ENCODE results near the gene MGARP. TPM values are rescaled to one million over a fixed set of nuclear protein-coding genes. Genes with fewer than 3 reads are reported as not detected.
"Not testable (repeated sequence)": the region's sequence is repeated elsewhere in the genome, so short reads cannot be mapped to it uniquely, and the experiment has no call there.

Gene MGARP
- polyA plus RNA-seq, 1 donor = 0.38 TPM

DNA sequence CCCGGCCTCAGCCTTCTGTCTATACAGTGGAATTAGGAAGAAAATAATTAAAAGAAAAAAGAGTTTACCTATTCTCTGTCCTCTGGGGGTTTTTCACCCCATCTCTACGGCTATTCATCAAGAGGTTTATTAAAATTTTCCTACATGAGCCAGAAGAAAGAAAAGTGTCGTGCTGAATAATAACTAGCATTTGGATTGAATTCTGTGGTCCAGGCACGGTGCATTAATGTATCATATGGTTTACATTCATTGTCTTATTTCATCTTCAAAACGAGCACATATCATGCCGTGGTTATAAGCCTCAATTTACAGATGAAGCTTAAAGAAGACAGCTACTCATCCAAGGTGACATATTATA lies 15.9 kb upstream of the MGARP start:
- DNase-seq = no peak

DNA sequence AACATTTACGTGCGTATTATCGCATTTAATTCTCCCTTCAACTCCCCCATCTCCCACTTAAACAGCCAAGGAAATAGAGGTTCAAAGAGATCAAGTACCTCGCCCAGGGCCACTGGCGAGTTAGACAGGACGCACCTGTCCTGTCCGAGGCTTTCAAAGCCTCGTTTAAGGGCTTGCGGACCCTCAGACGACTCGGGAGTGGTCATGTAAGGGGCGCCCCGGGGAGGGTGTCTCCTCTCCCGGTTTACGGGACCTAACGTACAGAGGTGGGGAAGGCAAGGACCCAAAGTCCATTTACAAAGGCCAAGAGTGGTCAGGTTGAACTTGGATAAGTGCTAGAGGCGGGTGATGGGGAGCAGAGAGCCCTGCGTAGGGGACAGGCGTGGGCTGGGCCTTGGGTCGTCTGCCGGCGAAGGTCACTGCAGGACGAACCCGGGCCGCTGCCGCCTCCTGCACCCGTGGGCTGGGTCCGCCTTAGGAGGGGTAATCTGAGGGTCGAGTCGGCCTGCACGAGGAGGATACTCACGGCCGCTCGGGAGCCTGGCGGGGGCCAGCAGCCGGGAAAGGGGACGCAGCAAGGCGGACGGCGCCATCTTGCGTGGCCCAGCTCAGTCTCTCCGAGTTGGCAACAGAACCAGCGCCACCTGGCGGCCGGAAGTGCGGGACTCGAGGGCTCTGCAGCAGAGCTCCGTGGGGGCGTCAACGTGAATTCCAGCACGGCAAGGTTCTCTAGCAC lies 15.3 kb upstream of the MGARP start:
- DNase-seq = peak; percentile 96

DNA sequence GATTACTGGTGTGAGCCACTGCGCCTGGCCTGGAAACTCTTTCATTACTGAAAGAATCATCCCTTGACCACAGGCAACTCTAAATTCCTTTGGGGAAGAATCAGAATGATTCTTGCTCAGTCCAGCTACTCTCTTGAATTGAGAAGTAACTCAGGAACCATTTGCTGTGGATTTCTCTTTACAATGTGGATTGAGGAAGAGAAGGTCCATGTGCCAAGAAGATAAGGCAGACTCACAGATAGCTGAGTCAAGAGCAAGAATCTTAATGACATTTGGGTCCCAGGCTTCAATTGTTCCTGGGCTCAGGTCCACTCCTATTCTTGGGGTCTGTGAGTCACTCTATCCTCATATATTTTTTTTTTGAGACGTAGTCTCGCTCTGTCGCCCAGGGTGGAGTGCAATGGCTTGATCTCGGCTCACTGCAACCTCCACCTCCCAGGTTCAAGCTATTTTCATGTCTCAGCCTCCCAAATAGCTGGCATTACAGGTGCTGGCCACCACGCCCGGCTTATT lies 6.2 kb upstream of the MGARP start:
- no peak for DNase-seq

GRCh38 chr4:139282721-139283075 lies 2.7 kb upstream of the MGARP start:
- DNase-seq = no peak

DNA sequence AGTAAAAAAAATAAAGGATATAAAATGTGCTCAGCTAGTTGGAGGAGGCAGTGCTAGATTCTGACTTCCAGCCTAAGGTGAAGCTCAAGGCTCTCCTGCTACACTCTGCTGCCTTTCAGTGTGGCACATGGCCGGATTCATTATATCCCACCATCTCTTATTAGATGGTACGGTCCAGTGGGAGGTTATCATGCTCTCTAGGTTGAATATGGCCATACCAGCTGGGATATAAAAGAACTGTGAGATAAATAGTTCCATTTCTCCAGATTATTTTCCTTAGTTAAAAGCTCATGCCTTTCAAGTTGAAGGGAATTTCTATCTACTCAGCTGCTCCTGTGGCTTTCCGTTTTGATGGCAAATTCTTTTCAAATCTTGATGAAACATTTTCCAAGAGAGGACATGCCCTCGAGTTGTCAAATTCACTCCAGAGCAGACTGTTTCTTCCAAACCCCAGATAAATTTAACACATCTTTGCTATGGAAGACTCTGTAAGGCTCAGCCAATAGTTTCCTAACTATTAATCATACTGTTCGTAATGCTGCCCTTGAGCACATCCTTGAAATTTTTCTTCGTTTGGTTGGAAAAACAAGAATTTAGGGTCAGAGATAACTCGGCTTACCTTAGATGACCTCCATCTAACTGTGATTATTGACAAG lies 2.2 kb upstream of the MGARP start:
- no peak for DNase-seq

DNA sequence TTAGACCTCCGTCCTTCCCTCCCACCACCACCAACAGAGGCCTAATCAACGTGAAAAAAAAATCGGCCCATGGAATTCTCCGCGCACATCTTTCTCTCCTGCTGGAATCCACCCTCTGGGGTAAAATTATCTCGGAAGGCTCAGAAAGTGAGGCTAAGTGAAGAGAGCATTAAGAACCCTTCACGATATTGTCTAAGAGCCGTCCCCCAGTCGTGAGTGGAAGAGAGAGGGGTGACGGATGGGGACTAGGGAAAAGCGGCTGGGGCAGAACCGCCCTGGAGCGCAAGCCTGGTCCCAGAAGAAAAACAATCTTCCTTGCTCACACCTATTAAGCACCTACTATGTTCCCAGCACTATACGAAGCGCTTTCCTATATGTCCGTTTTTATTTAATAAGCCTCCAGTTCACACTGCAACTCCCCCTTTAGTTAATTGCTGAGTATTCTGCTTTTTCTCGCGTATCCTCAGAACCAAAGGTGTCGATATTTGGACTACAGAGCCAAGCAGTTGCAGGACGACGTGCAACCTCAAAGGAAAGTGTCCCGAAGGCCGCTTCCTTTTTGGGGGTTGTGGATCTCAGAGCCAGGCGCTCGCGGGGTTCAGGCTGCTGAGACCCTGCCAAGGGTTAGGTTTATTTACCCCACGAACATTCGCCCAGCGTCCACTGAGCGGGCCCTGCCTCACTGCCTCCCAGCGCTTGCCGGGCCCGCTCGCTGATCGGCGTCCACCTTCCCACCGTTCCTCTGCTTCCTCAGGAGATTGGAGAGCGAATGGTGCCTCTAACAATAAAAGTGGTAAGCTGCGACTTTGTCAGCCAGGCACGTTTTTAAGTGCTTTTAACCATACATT lies 889 bp downstream of the MGARP start:
- no peak for DNase-seq

DNA sequence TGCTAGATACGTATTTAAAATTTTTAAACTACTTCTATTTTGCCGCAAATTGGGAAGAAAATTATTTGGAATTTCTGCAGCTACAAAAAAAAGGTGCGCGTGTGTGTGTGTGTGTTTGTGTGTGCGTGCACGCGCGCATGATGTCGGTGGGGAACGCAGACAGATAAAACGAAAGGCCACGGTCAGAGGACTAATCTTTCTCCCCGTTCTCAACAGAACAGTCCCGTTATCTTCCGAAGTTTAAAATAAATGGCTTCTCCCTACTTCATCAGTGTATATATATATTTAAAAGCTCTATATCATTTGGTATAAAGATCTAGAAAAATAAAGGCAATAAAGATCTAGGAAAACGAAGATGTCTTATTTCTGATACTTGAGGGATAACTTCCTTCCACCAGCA lies 1.5 kb downstream of the MGARP start:
- peak; percentile 24 for DNase-seq

- DNase-seq = no peak
These were observed 4.7 kb downstream of the MGARP start for GRCh38 chr4:139275281-139275735.

GRCh38 chr4:139274790-139275189 lies 5.2 kb downstream of the MGARP start:
- no peak for DNase-seq

DNA sequence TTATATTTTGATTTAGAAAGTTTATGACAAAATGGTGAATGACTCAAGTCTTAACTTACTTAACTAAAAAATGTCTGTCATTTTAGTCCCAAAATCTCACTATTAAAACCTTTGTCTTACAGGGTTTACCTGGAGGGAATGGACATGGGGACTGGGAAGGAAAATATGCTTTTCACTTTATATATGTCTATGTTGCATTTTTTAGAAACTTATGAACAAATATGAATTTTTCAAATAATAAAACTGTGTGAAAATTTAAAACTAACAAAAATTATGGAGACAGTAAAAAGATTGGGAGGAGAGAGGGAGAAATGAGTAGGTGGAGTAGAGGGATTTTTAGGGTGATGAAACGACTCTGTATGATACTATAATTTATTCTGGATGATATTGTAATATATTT lies 6.2 kb downstream of the MGARP start:
- no peak for DNase-seq

DNA sequence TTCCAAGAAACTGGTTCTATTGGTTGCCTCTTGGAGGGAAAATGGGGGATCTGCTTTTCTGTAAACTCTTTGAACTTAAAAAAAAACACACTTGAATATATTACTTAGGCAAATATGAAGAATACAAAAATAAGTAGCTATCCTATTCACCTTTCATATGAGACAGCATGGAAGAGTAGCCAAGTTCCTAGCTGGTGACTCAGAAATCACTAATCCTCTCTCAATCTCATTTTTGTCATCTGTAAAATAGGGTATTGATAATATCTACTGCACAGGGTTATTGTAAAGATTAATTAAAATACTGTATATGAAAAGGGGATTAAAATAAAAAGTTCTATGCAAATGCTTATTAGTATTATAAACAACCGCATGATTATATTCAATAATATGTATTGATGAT lies 12.7 kb downstream of the MGARP start:
- no peak for DNase-seq

- DNase-seq = peak; percentile 57
These were observed 13.3 kb downstream of the MGARP start for GRCh38 chr4:139266583-139267257.

- DNase-seq = no peak
These were observed 13.8 kb downstream of the MGARP start for GRCh38 chr4:139266208-139266582.

DNA sequence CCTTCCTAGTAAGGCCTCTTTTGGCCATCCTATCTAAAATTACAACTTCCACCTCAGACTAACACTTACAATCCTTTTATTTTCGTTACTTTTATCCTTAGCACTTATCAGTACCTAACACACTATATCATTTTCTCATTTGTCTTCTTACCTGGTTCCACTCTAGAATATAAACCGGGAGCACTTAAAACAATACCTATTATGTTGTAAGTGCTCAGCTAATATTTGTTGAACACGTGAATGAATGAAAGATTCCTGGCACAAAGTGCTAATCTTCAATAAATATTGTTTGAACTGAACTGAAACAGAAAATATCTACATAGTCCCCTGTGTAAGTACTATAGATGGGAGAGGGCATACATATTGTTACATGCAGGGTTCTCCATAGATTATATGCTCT lies 14.4 kb downstream of the MGARP start:
- no peak for DNase-seq

DNA sequence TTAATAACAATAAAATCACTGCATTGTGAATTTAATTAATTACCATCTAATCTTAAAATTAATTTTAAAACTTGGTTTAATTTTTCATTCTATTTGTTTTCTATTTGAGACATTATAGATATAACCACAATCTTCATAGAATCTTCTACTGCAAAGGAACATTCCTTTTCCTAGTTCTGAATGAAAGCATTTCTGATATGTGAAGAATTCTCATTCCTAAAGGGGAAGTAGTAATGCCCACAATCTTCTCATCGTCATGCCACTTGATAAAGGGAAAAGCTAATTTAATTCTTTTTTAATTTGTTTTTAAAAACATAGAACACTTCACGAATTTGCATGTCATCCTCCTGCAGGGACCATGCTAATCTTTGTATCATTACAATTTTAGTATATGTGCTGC lies 23.7 kb downstream of the MGARP start:
- DNase-seq = no peak

DNA sequence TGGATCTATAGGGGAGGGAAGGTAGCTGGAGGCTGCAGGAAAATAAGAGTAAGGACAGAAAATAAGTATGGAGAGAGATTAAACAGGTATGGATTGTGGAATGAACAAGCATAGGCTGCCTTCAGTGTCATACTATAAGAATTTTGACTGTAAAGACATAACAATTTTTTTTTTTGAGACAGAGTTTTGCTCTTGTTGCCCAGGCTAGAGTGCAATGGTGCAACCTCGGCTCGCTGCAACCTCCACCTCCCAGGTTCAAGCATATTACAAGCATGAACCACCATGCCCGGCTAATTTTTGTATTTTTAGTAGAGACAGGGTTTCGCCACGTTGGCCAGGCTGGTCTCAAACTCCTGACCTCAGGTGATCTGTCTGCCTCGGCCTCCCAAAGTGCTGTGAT lies 24.4 kb downstream of the MGARP start:
- not testable (repeated sequence) for DNase-seq

- no peak for DNase-seq
These were observed 26.3 kb downstream of the MGARP start for GRCh38 chr4:139253713-139254112.

DNA sequence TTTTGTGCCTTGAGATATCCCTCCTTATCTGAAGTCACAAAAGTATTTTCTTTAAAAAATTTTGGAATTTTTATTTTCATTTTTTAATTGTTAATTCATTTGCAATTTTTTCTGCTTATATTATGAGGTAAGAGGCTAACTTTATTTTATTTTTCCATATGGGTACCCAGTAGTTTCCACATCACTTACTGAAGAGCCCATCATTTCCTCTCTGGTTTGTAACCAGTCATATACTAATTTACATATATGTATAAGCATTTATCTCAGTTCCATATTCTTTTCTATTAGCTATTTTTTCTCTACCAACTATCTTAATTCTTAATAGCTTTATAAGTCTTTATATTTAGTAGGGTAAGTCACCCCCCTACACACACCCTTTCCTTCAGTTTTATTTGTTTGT lies 27.0 kb downstream of the MGARP start:
- DNase-seq = no peak

GRCh38 chr4:139247700-139248238 lies 32.3 kb downstream of the MGARP start:
- no peak for DNase-seq

- no peak for DNase-seq
These were observed 32.8 kb downstream of the MGARP start for GRCh38 chr4:139247241-139247640.

GRCh38 chr4:139246166-139246565 lies 33.9 kb downstream of the MGARP start:
- no peak for DNase-seq

- DNase-seq = no peak
These were observed 34.4 kb downstream of the MGARP start for GRCh38 chr4:139245590-139245989.
